BLaER1 (cell line): ENCODE results near the gene CDC42SE2.

Experiments
- H3K27ac ChIP-seq: shearing (Covaris generic); formaldehyde crosslinking; 2 replicates; pipeline ENCODE4 v1.8.1; 2022
- H3K27me3 ChIP-seq: shearing (Covaris generic); formaldehyde crosslinking; 2 replicates; pipeline ENCODE4 v1.8.1; 2022
- H3K36me3 ChIP-seq: shearing (Covaris generic); formaldehyde crosslinking; 2 replicates; pipeline ENCODE4 v1.8.1; 2022
- H3K4me1 ChIP-seq: shearing (Covaris generic); formaldehyde crosslinking; 2 replicates; pipeline ENCODE4 v1.8.1; 2022
- H3K4me2 ChIP-seq: shearing (Covaris generic); formaldehyde crosslinking; 2 replicates; pipeline ENCODE4 v1.8.1; 2022
- H3K4me3 ChIP-seq: shearing (Covaris generic); formaldehyde crosslinking; 2 replicates; pipeline ENCODE4 v1.8.1; 2022
- H3K9ac ChIP-seq: shearing (Covaris generic); formaldehyde crosslinking; 2 replicates; pipeline ENCODE4 v1.8.1; 2022
- H3K9me3 ChIP-seq: shearing (Covaris generic); formaldehyde crosslinking; 2 replicates; pipeline ENCODE4 v1.8.1; 2022
- H4K20me1 ChIP-seq: shearing (Covaris generic); formaldehyde crosslinking; 2 replicates; pipeline ENCODE4 v1.8.1; 2022
- Cebpa-rat ChIP-seq: shearing (Covaris generic); IDR thresholded peaks from 2 replicates; pipeline ENCODE4 v1.8.1; 2022

Gene CDC42SE2

DNA sequence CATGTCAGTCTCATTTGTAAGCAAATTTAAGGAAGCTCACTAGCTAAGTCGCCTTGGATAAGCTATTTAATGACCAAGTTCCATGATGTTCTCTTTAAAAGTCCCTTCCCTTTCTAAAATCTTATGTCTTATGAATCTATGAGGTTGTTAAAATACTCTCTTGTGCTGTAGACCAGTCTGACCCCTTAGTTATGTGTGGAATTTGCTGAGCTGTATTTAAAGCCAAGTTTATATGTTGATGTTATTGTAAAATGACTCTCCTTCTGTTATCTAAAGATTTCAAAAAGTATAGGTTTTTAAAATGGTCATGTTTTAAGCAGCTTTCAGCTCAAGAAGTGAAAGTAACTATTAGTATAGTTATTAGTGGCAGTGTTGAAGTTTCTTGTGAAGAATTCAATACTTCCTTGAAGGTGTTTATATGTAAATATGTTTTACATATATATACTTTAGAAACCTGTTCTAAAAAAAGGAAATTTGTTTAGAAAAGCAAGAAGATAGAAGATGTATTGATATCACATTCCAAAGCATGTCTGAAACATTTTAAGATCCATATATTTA lies 92.2 kb downstream of the CDC42SE2 start:
- Histone ChIP-seq H4K20me1 (peaks cover 59% of the 10 kb centered on the region), H3K36me3 (peaks cover 44% of the 10 kb centered on the region), H3K9ac (no peak overlapping the region), H3K4me2 (no peak overlapping the region), H3K9me3 (no peaks in the 10 kb centered on the region), H3K27me3 (no peaks in the 10 kb centered on the region), H3K27ac (no peak overlapping the region), H3K4me1 (0 out of 2 replicates have a peak, but pooled peaks cover 6% of the 10 kb centered on the region), H3K4me3 (no peak overlapping the region)
- no peak for TF ChIP-seq Cebpa-rat

DNA sequence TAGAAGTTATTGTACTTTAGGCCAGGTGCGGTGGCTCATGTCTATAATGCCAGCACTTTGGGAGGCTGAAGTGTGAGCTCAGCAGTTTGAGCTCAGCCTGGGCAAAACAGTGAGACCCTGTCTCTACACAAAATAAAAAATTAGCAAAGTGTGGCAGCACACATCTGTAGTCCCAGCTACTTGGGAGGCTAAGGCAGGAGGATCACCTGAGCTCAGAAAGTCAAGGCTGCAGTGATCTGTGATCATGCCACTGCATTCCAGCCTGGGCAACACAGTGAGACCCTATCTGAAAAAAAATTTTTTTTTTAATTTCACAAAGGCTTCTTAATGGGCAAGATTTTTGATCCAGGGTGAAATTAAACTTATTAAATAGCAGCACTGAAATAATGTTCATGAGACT lies 92.8 kb downstream of the CDC42SE2 start:
- no peak overlapping the region for H3K27ac ChIP-seq

DNA sequence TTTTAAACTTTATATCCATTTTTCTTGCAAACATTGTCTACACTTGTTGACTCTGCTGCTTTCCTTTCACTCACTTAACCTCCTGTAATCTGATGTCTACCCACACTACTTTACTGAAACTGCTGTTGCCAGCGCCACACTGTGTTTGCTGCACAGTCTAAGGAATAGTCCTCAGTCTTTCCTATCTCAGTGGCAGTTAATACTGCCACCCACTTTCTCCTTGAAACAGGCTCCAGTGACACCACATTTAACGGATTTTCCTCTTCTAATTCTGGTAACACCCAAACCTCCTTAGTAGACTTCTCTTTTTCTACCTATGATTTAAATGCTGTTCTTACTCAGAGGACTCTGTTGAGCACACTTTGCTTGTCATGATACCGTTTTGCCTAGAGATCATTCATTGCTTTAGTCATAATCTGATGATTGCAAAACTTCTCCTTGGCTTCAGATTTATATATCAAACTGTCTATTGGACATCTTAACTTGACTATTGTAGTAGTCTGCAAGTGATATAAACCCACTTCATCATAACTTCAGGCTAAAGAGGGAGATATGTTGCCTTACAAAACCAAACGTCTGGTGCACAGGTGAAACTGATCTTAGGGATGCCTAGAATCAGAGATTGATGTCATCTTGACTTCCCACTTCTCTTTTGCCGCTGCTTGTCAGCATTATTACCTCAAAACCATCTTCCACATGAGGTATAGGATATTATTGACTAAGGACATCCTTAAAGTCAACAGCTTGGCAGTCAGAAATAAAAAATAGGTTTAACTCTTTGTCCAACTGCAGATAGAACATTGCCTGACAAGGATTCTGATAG lies 94.1 kb downstream of the CDC42SE2 start:
- no peak overlapping the region for H3K27ac ChIP-seq
- H3K4me2 ChIP-seq: no peak overlapping the region
- H3K36me3 ChIP-seq: peaks cover 55% of the 10 kb centered on the region

More for the DNA sequence above, 92.8 kb downstream of the CDC42SE2 start:
- Histone ChIP-seq H4K20me1 (peaks cover 63% of the 10 kb centered on the region), H3K4me2 (no peak overlapping the region), H3K9ac (no peak overlapping the region), H3K4me1 (0 out of 2 replicates have a peak, but pooled peaks cover 6% of the 10 kb centered on the region), H3K4me3 (no peak overlapping the region), H3K36me3 (peaks cover 48% of the 10 kb centered on the region), H3K9me3 (no peaks in the 10 kb centered on the region), H3K27me3 (no peaks in the 10 kb centered on the region)
- TF ChIP-seq Cebpa-rat: no peak

DNA sequence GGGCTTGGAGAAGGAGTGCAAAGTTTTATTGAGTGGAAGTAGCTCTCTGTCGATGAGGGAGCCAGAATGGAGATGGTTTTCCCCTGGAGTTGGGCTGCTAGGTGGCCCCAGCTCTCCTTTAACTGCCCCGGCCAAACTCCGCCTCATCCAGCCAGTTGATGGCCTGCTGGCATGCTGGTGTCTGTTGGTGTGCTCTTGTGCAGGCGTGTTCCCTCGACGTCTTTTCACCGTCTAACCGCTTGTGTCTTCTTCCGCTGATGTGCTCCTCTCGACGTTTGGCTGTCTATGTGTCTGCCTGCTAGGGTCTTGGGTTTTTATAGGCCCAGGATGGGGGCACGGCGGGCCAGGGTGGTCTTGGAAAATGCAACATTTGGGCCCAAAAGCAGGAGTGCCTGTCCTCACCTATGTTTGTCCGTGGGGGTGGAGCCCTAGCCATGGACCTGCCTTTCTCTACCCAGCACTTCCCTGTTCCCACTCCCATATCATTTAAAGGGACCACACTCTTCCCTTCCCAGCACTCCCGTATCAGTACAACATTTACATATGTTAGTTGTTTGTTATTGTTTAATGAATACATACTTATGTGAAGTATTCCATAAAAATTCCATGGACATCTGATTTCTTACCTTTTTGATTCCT lies 97.9 kb downstream of the CDC42SE2 start:
- H3K4me1 ChIP-seq: 0 out of 2 replicates have a peak, but pooled peaks cover 6% of the 10 kb centered on the region
- no peak for TF ChIP-seq Cebpa-rat
- H3K9me3 ChIP-seq: no peaks in the 10 kb centered on the region
- H3K27me3 ChIP-seq: no peaks in the 10 kb centered on the region
- no peak overlapping the region for H3K4me3 ChIP-seq
- no peak overlapping the region for H3K27ac ChIP-seq
- peaks cover 32% of the 10 kb centered on the region for H4K20me1 ChIP-seq
- H3K9ac ChIP-seq: no peak overlapping the region
- peaks cover 86% of the 10 kb centered on the region for H3K36me3 ChIP-seq
- no peak overlapping the region for H3K4me2 ChIP-seq

More for the DNA sequence above, 94.1 kb downstream of the CDC42SE2 start:
- Histone ChIP-seq H3K4me1 (0 out of 2 replicates have a peak, but pooled peaks cover 6% of the 10 kb centered on the region), H4K20me1 (peaks cover 66% of the 10 kb centered on the region), H3K27me3 (no peaks in the 10 kb centered on the region), H3K9ac (no peak overlapping the region), H3K4me3 (no peak overlapping the region), H3K9me3 (no peaks in the 10 kb centered on the region)
- no peak for TF ChIP-seq Cebpa-rat

DNA sequence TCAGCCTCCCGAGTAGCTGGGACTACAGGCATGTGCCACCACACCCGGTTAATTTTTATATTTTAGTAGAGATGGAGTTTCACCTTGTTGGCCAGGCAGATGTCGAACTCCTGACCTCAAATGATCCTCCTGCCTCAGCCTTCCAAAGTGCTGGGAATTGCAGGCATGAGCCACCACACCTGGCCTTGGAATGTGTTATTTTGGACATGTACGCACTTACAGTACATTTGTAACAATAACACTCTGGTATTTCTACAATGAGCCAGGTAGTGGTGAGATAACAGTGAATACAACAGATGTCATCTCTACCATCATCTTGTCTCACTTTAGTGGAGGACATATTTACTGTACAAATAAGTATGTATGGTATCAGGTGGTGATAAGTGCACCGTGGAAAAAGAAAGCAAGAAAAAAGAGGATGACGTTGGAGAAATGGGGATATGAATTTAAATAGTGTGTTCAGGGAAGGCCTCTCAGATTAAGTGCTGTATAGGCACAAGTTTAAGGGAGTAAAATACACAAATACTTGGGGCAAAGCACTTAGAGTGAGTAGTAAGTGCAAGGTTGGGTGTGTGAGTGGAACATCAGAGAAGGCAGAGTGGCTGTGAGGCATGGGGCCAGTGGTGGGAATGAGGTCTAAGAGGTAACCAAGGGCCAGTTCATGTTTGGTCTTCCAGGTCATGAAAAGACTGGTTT lies 100.1 kb downstream of the CDC42SE2 start:
- no peak overlapping the region for H3K27ac ChIP-seq
- H3K27me3 ChIP-seq: no peaks in the 10 kb centered on the region
- peaks cover 86% of the 10 kb centered on the region for H3K36me3 ChIP-seq
- no peak overlapping the region for H3K4me2 ChIP-seq
- no peak overlapping the region for H3K9ac ChIP-seq
- H4K20me1 ChIP-seq: peaks cover 14% of the 10 kb centered on the region; the same call in 1 of the 2 replicates
- no peak for TF ChIP-seq Cebpa-rat
- peaks cover 8% of the 10 kb centered on the region for H3K9me3 ChIP-seq
- H3K4me1 ChIP-seq: no peaks in the 10 kb centered on the region
- H3K4me3 ChIP-seq: no peak overlapping the region

DNA sequence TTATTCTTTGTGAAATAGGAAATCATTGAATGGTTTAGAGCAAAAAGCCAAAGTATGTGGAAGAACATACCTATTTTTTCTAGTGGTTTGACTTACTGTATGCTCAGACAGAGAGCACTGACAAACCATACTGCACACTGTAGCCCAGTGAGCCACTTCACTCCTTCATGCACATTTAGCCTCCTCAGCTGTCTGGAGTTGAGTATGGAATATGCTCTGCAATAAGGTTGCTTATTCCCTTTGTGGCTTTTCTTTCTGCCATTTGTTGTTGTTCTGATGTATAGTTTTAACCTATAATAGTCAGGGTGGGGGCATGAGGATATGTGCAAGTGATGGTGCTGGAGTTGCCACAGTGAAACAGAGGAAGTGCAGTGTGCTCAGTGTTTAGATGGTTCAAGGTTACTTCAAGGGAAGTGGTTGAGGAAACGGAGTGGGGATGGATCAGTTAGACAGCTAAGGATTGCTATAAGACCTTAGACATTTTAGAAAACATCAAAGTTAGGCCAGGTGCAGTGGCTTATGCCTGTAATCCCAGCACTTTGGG lies 100.7 kb downstream of the CDC42SE2 start:
- Histone ChIP-seq H3K4me3 (no peak overlapping the region), H3K4me1 (no peaks in the 10 kb centered on the region), H3K36me3 (peaks cover 80% of the 10 kb centered on the region), H3K4me2 (no peak overlapping the region), H3K27ac (no peak overlapping the region), H3K9ac (no peak overlapping the region), H3K27me3 (no peaks in the 10 kb centered on the region), H4K20me1 (peaks cover 14% of the 10 kb centered on the region; the same call in 1 of the 2 replicates), H3K9me3 (peaks cover 8% of the 10 kb centered on the region)
- no peak for TF ChIP-seq Cebpa-rat

DNA sequence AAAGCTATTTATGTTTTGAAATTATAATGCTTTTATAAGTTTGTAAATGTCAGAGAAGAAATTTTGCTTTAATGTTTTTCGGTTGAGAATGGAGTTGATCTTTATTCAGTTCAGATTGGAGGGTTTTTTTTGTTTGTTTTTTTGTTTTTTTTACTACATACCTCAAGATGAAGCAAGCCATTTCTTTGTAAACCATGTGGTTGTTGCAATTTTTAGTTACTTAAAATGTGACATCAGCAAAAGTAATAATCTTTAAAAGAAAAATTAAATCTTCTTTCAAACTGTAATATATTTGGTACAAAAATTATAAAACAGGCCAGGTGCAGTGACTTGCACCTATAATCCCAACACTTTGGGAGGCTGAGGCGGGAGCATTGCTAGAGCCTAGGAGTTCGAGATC lies 102.6 kb downstream of the CDC42SE2 start:
- Histone ChIP-seq H3K27me3 (no peaks in the 10 kb centered on the region), H3K4me1 (no peaks in the 10 kb centered on the region), H3K9me3 (peaks cover 8% of the 10 kb centered on the region), H3K4me3 (no peak overlapping the region), H3K4me2 (no peak overlapping the region), H3K27ac (no peak overlapping the region), H3K9ac (no peak overlapping the region), H3K36me3 (peaks cover 61% of the 10 kb centered on the region), H4K20me1 (peaks cover 10% of the 10 kb centered on the region; the same call in 1 of the 2 replicates)
- no peak for TF ChIP-seq Cebpa-rat

DNA sequence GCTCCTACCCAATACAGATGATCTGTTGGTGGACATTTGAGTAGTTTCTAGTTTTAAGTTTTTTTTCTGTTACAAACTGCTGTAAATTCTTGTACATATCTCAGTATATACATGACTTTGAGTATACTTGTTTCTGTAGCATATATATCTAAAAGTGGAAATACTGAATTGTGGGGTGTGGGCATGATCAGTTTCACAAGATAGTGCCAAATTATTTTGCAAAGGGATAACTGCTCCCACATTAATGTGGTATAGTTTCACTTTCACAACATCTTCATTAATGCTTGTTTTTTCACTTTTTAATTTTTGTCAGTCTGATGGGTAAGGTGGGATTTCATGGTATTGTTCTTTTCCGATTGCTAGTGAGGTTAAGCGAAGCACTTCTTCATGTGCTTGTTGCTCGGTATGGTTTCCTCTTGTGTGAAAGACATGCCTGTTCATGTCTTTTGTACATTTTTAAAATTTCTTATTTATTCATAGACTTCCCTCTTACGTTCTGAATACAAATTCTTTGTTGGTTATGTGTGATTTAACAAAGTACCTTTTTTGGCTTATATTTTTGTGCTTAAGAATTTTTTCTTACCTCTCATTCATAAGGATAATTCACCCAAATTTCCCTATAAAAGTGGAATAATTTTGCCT lies 103.5 kb downstream of the CDC42SE2 start:
- no peak for TF ChIP-seq Cebpa-rat
- H4K20me1 ChIP-seq: 0 out of 2 replicates have a peak, but pooled peaks cover 1% of the 10 kb centered on the region
- H3K4me2 ChIP-seq: no peak overlapping the region
- no peak overlapping the region for H3K9ac ChIP-seq
- no peaks in the 10 kb centered on the region for H3K4me1 ChIP-seq
- no peaks in the 10 kb centered on the region for H3K27me3 ChIP-seq
- peaks cover 8% of the 10 kb centered on the region for H3K9me3 ChIP-seq
- no peak overlapping the region for H3K27ac ChIP-seq
- H3K36me3 ChIP-seq: peaks cover 53% of the 10 kb centered on the region
- no peak overlapping the region for H3K4me3 ChIP-seq

DNA sequence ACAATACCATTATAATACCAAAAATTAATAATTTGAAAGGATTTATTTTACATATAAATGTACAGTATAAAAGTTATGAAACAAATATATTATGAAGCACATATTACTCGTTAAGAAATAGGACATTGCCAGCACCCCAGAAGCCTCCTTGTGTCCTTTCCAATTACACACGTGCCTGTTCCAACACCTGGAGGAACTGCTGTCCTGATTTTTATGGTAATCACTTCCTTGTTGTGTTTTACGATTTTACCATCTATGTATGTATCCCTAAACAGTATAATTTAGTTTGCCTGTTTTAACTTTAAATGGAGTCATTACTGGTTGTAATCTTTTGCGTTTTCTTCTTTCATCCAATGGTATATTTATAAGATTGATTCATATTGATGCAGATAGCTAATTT lies 105.0 kb downstream of the CDC42SE2 start:
- Histone ChIP-seq H3K9ac (no peak overlapping the region), H3K4me1 (no peaks in the 10 kb centered on the region), H3K4me2 (no peak overlapping the region), H3K9me3 (peaks cover 8% of the 10 kb centered on the region), H3K4me3 (no peak overlapping the region), H4K20me1 (peaks cover 5% of the 10 kb centered on the region; the same call in 1 of the 2 replicates), H3K36me3 (peaks cover 42% of the 10 kb centered on the region), H3K27ac (no peak overlapping the region), H3K27me3 (no peaks in the 10 kb centered on the region)
- TF ChIP-seq Cebpa-rat: no peak
